ENCODE data around the gene KLK14.

Gene KLK14

GRCh38 chr19:51082611-51083010 is at the start of gene KLK14:
Gene KLK14, minus strand, starts transcription at chr19:51082887. Its CDS starts 273 bp downstream, at chr19:51082614.
- no peak for DNase-seq (ENCODE audit: low read depth)

GRCh38 chr19:51131780-51132680 is 49.3 kb upstream of the KLK14 start:
- DNase-seq (ENCODE audit: low read depth), result no peak

- no peak for DNase-seq (ENCODE audit: low read depth)
Observed at GRCh38 chr19:51129716-51130115, 47.0 kb upstream of the KLK14 start.

- DNase-seq (ENCODE audit: low read depth), result no peak
Observed at GRCh38 chr19:51128227-51128626, 45.5 kb upstream of the KLK14 start.

GRCh38 chr19:51127755-51128154 is 45.1 kb upstream of the KLK14 start:
- no peak for DNase-seq (ENCODE audit: low read depth)

GRCh38 chr19:51127032-51127431 is 44.3 kb upstream of the KLK14 start:
- DNase-seq (ENCODE audit: low read depth), result no peak

GRCh38 chr19:51125421-51126075 is 42.9 kb upstream of the KLK14 start:
- DNase-seq (ENCODE audit: low read depth), result no peak

- no peak for DNase-seq (ENCODE audit: low read depth)
Observed at GRCh38 chr19:51124729-51125128, 42.0 kb upstream of the KLK14 start, which contains the start of gene SIGLEC9. Gene SIGLEC9, plus strand, starts transcription at chr19:51124906. Its CDS starts 69 bp downstream, at chr19:51124975.

- DNase-seq (ENCODE audit: low read depth), result no peak
Observed at GRCh38 chr19:51124216-51124615, 41.5 kb upstream of the KLK14 start.

GRCh38 chr19:51123802-51124201 is 41.1 kb upstream of the KLK14 start:
- DNase-seq (ENCODE audit: low read depth), result no peak

GRCh38 chr19:51123381-51123800 is 40.7 kb upstream of the KLK14 start:
- no peak for DNase-seq (ENCODE audit: low read depth)

- DNase-seq (ENCODE audit: low read depth), result no peak
Observed at GRCh38 chr19:51122112-51122981, 39.7 kb upstream of the KLK14 start.

GRCh38 chr19:51121257-51121656 is 38.6 kb upstream of the KLK14 start:
- DNase-seq (ENCODE audit: low read depth), result no peak

- DNase-seq (ENCODE audit: low read depth), result no peak
Observed at GRCh38 chr19:51120160-51120559, 37.5 kb upstream of the KLK14 start.

- no peak for DNase-seq (ENCODE audit: low read depth)
Observed at GRCh38 chr19:51119611-51120010, 36.9 kb upstream of the KLK14 start.

GRCh38 chr19:51119101-51119500 is 36.4 kb upstream of the KLK14 start:
- no peak for DNase-seq (ENCODE audit: low read depth)

- no peak for DNase-seq (ENCODE audit: low read depth)
Observed at GRCh38 chr19:51116736-51117286, 34.1 kb upstream of the KLK14 start.

- no peak for DNase-seq (ENCODE audit: low read depth)
Observed at GRCh38 chr19:51114087-51114729, 31.5 kb upstream of the KLK14 start.

GRCh38 chr19:51111606-51112005 is 28.9 kb upstream of the KLK14 start:
- DNase-seq (ENCODE audit: low read depth), result no peak

GRCh38 chr19:51110666-51110971 is 27.9 kb upstream of the KLK14 start:
- DNase-seq (ENCODE audit: low read depth), result no peak

- no peak for DNase-seq (ENCODE audit: low read depth)
Observed at GRCh38 chr19:51108805-51109146, 26.1 kb upstream of the KLK14 start.
